Measurements from ENCODE around the gene IQUB. TPM values are rescaled to one million over a fixed set of nuclear protein-coding genes. Genes with fewer than 3 reads are reported as not detected.

IQUB gene
- 0.41 and 0.58 TPM in 2 replicates for polyA plus RNA-seq
- polyA minus RNA-seq: 2.2 and 3.2 TPM in 2 replicates

DNA sequence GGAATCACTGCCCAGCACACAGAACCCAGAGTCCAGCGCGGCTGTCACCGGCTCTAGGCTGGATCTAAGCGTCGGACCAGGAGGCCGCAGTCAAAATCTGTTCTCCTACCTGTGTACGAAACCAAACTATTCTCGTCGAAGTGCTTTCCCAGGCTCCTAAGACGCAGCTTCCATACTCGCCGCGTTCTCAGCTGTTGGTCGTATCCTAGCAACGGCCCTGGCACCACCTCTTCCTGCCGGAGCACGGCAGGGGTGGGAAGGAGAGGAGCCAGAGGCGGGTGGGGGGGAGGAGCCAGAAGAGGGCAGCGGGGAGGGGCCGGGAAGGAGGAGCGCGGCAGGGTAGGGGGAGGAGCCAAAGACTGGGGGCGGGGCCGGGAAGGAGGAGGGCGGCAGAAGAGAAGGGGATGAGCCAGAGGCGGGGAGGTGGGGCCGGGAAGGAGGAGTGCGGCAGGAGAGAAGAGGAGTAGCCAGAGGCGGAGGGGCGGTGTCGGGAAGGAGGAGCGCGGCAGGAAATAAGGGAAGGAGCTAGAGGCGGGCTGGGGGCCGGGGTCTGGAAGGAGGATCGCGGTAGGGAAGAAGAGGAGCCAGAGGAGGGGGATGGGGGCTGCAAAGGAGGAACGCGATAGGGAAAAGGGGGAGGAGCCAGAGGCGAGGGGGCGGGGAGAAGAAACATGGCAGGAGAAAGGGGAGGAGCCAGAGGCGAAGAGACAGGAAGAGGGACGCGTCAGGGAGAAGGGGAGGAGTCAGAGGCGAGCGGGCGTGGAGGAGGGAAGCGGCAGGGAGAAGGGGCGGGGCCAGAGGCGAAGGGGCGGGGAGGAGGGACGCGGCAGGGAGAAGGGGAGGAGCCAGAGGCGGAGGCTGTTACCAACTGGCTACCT, at the start of gene IQUB:
TSS of gene IQUB (minus strand) at position 213 of the 878 bp plus-strand sequence. CDS start 22,255 bp downstream, outside the sequence.
- Histone ChIP-seq H3K27ac (ENCODE audit: low read length) (peak within 1 kb of the TSS; percentile 77), H3K4me3 (ENCODE audit: low read length) (peak within 1 kb of the TSS; percentile 68), H3K9me2 (ENCODE audit: insufficient read depth, low read length) (no peaks in the 10 kb centered on the region), H2AFZ (ENCODE audit: low read depth, low read length) (peak within 1 kb of the TSS; percentile 70), H4K20me1 (ENCODE audit: insufficient read depth) (no peaks in the 10 kb centered on the region), H3K79me2 (replicated peaks; ENCODE audit: insufficient read depth, low read length) (no peaks in the 10 kb centered on the region), H3K36me3 (ENCODE audit: insufficient read depth, low read length) (no peaks in the 10 kb centered on the region), H3K9me3 (ENCODE audit: low read length) (no peaks in the 10 kb centered on the region), H3K9ac (ENCODE audit: low read length) (peak within 1 kb of the TSS; percentile 70), H3K4me2 (ENCODE audit: low read length) (peak within 1 kb of the TSS; percentile 85), H3K27me3 (ENCODE audit: insufficient read depth, low read depth, low read length) (peaks cover 10% of the 10 kb centered on the region), H3F3A (ENCODE audit: insufficient read depth, low read length, poor library complexity, severe bottlenecking) (peaks cover 4% of the 10 kb centered on the region)
- TF ChIP-seq MXI1 (conservative IDR thresholded peaks at IDR 0.05; ENCODE audit: poor library complexity, severe bottlenecking) (peak; percentile 78), EZH2 (IDR thresholded peaks at IDR 0.05; ENCODE audit: borderline replicate concordance, insufficient read depth, low read length, poor library complexity, severe bottlenecking) (no peak), RAD21 (conservative IDR thresholded peaks at IDR 0.05) (no peak), SMC3 (conservative IDR thresholded peaks at IDR 0.05; ENCODE audit: poor library complexity) (no peak), POLR2AphosphoS5 (IDR thresholded peaks at IDR 0.05) (peak; percentile 30), EP300 (conservative IDR thresholded peaks at IDR 0.05; ENCODE audit: poor library complexity, severe bottlenecking) (no peak), TAF1 (IDR thresholded peaks at IDR 0.05; ENCODE audit: low read depth) (no peak)
- TF ChIP-seq, protein P1, sequence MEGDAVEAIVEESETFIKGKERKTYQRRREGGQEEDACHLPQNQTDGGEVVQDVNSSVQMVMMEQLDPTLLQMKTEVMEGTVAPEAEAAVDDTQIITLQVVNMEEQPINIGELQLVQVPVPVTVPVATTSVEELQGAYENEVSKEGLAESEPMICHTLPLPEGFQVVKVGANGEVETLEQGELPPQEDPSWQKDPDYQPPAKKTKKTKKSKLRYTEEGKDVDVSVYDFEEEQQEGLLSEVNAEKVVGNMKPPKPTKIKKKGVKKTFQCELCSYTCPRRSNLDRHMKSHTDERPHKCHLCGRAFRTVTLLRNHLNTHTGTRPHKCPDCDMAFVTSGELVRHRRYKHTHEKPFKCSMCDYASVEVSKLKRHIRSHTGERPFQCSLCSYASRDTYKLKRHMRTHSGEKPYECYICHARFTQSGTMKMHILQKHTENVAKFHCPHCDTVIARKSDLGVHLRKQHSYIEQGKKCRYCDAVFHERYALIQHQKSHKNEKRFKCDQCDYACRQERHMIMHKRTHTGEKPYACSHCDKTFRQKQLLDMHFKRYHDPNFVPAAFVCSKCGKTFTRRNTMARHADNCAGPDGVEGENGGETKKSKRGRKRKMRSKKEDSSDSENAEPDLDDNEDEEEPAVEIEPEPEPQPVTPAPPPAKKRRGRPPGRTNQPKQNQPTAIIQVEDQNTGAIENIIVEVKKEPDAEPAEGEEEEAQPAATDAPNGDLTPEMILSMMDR (IDR thresholded peaks at IDR 0.05; ENCODE audit: poor library complexity, severe bottlenecking): no peak
- TF ChIP-seq, protein P2, sequence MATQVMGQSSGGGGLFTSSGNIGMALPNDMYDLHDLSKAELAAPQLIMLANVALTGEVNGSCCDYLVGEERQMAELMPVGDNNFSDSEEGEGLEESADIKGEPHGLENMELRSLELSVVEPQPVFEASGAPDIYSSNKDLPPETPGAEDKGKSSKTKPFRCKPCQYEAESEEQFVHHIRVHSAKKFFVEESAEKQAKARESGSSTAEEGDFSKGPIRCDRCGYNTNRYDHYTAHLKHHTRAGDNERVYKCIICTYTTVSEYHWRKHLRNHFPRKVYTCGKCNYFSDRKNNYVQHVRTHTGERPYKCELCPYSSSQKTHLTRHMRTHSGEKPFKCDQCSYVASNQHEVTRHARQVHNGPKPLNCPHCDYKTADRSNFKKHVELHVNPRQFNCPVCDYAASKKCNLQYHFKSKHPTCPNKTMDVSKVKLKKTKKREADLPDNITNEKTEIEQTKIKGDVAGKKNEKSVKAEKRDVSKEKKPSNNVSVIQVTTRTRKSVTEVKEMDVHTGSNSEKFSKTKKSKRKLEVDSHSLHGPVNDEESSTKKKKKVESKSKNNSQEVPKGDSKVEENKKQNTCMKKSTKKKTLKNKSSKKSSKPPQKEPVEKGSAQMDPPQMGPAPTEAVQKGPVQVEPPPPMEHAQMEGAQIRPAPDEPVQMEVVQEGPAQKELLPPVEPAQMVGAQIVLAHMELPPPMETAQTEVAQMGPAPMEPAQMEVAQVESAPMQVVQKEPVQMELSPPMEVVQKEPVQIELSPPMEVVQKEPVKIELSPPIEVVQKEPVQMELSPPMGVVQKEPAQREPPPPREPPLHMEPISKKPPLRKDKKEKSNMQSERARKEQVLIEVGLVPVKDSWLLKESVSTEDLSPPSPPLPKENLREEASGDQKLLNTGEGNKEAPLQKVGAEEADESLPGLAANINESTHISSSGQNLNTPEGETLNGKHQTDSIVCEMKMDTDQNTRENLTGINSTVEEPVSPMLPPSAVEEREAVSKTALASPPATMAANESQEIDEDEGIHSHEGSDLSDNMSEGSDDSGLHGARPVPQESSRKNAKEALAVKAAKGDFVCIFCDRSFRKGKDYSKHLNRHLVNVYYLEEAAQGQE (IDR thresholded peaks at IDR 0.05; ENCODE audit: borderline replicate concordance): peak; percentile 61

DNA sequence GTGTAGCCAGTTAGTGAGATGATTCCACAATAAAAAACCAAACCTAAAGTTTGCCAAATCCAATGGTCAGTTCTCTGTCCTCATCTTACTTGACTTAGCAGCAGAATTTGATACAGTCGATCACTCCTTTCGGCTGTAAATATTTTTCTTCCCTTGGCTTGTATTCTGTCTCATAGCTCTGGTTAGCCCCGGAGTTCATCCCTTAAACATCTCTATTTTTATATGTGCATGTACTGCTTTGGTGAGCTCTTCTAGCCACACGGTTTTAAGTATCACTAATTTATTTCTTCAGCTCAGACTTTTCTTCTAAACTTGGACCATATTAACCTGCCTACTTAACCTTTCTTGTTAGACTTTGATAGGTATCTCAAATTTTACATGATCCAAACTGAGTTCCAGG, 49.4 kb upstream of the IQUB start:
- Histone ChIP-seq H3K9me2 (ENCODE audit: insufficient read depth, low read length) (no peaks in the 10 kb centered on the region), H3K9me3 (ENCODE audit: low read length) (no peaks in the 10 kb centered on the region), H2AFZ (ENCODE audit: low read depth, low read length) (no peak overlapping the region), H3K36me3 (ENCODE audit: insufficient read depth, low read length) (no peaks in the 10 kb centered on the region), H3K4me3 (ENCODE audit: low read length) (no peak overlapping the region), H3K79me2 (replicated peaks; ENCODE audit: insufficient read depth, low read length) (no peaks in the 10 kb centered on the region), H3F3A (ENCODE audit: insufficient read depth, low read length, poor library complexity, severe bottlenecking) (no peaks in the 10 kb centered on the region), H3K27ac (ENCODE audit: low read length) (no peak overlapping the region), H3K9ac (ENCODE audit: low read length) (no peak overlapping the region), H4K20me1 (ENCODE audit: insufficient read depth) (no peaks in the 10 kb centered on the region), H3K27me3 (ENCODE audit: insufficient read depth, low read depth, low read length) (no peaks in the 10 kb centered on the region), H3K4me2 (ENCODE audit: low read length) (no peak overlapping the region)
- TF ChIP-seq RAD21 (conservative IDR thresholded peaks at IDR 0.05) (no peak), MXI1 (conservative IDR thresholded peaks at IDR 0.05; ENCODE audit: poor library complexity, severe bottlenecking) (no peak), EZH2 (IDR thresholded peaks at IDR 0.05; ENCODE audit: borderline replicate concordance, insufficient read depth, low read length, poor library complexity, severe bottlenecking) (no peak), EP300 (conservative IDR thresholded peaks at IDR 0.05; ENCODE audit: poor library complexity, severe bottlenecking) (no peak), SMC3 (conservative IDR thresholded peaks at IDR 0.05; ENCODE audit: poor library complexity) (no peak), TAF1 (IDR thresholded peaks at IDR 0.05; ENCODE audit: low read depth) (no peak), POLR2AphosphoS5 (IDR thresholded peaks at IDR 0.05) (no peak)
- TF ChIP-seq, protein P1 (IDR thresholded peaks at IDR 0.05; ENCODE audit: poor library complexity, severe bottlenecking): no peak
- TF ChIP-seq, protein P2 (IDR thresholded peaks at IDR 0.05; ENCODE audit: borderline replicate concordance): no peak
